Activated T-cell treated with anti-CD3 and anti-CD28 coated beads, Interleukin-2, amount 50 U/mL, for 1 hour (primary cell): ENCODE data around the gene CEP126.

ENCODE experiments used
- DNase-seq: peaks from one replicate; pipeline ENCODE4 v3.0.0-alpha.2; 2020

CEP126 gene

DNA sequence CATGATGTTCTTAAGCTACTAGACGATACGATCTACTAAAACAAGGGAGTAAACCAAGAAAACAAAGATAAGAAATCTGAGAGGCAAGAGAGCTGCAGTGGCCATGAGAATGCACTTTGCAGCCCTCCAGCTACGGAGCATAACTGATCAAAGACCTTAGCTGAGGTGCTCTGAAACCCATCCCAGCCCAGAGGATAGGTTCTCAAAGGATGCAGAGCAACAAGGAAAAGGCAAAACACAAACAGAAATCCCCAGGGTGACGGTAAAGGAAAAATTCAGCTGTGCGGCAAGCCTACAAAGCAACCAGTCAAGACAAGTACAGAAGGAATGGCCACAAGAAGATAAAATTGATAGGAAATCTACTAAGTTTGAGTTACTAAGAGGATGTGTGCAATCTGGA is 99.9 kb downstream of the CEP126 start:
- no peak for DNase-seq

- no peak for DNase-seq
These were observed 102.2 kb downstream of the CEP126 start for GRCh38 chr11:102017026-102017425.

- no peak for DNase-seq
These were observed 111.4 kb downstream of the CEP126 start for GRCh38 chr11:102026217-102026616.

- no peak for DNase-seq
These were observed 112.1 kb downstream of the CEP126 start for GRCh38 chr11:102026959-102027358.

DNA sequence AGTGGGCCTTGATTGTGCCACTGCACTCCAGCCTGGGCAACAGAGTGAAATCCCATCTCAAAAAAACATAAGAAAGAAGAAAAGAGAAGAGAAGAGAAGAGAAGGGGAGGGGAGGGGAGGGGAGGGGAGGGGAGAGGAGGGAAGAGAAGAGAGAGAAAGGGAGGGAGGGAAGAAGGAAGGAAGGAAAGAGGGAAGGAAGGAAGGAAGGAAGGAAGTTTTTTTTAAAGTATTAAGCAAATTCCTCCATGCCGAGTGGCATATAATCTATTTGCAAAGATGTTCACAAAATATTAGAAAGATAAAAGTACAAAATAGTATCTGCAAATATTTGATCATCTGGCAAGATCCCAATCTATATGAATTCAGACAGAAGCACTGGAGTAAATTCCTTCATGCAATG is 121.9 kb downstream of the CEP126 start:
- no peak for DNase-seq

GRCh38 chr11:102046841-102047240 is 132.0 kb downstream of the CEP126 start:
- no peak for DNase-seq

- DNase-seq, result peak; percentile 26
These were observed 132.6 kb downstream of the CEP126 start, which contains the start of gene CFAP300 for GRCh38 chr11:102047305-102047924. Gene CFAP300 (plus strand): TSS chr11:102047437. CDS start chr11:102047471, 34 bp downstream.
